Activated naive CD4-positive, alpha-beta T cell treated with anti-CD3 and anti-CD28 coated beads for 36 hours (primary cell): ENCODE results near the gene EEF1A2. TPM values are rescaled to one million over a fixed set of nuclear protein-coding genes. Genes with fewer than 3 reads are reported as not detected.

Experiments used
- CTCF ChIA-PET: fragments of 350-600 bp; sonication (Branson Sonifier 250); formaldehyde crosslinking; loops from one replicate; lab custom pipeline; 2021; ENCODE audit warnings: antibody characterized with exemption; lab: Charles Lee
- DNase-seq: peaks from one replicate; pipeline ENCODE4 v3.0.0-alpha.2; 2020
- H3K27ac Mint-ChIP-seq: one replicate; pipeline ENCODE4 v1.8.0; 2021; ENCODE audit warnings: mild to moderate bottlenecking, mixed read lengths
- H3K27me3 Mint-ChIP-seq: one replicate; pipeline ENCODE4 v1.8.0; 2021; ENCODE audit warnings: low read depth, mixed read lengths
- H3K36me3 Mint-ChIP-seq: one replicate; pipeline ENCODE4 v1.8.0; 2021; ENCODE audit warnings: low read depth, mixed read lengths
- H3K4me1 Mint-ChIP-seq: one replicate; pipeline ENCODE4 v1.8.0; 2021; ENCODE audit warnings: low read depth, mixed read lengths
- H3K4me3 Mint-ChIP-seq: one replicate; pipeline ENCODE4 v1.8.0; 2021; ENCODE audit warnings: mild to moderate bottlenecking, moderate library complexity, mixed read lengths
- H3K9me3 Mint-ChIP-seq: one replicate; pipeline ENCODE4 v1.8.0; 2021; ENCODE audit warnings: mixed read lengths
- intact Hi-C: fragments of 100-400 bp; cut with micrococcal nuclease; formaldehyde crosslinking; loops from one replicate; pipeline ENCODE4 v1.15.1; 2023
- total RNA-seq, 2 experiments: library from RNA; stranded (reverse); gene quantifications; one replicate each; pipeline ENCODE4 v1.2.3, GENCODE V29; 2021

The EEF1A2 gene
- under 1 TPM in 1 of 2 experiments, not detected in 1; 0.12 TPM for total RNA-seq

GRCh38 chr20:63498960-63499337 lies at the start of gene EEF1A2:
Gene EEF1A2, minus strand, starts transcription at chr20:63499083. Its CDS starts 1,320 bp downstream, at chr20:63497763.
- CTCF ChIA-PET: no interaction called here
- Mint-ChIP-seq H3K27me3 (peaks cover 18% of the 10 kb centered on the region), H3K9me3 (no peaks in the 10 kb centered on the region), H3K36me3 (no peaks in the 10 kb centered on the region), H3K27ac (no peak within 1 kb of the TSS), H3K4me1 (peaks cover 5% of the 10 kb centered on the region), H3K4me3 (no peak within 1 kb of the TSS)
- DNase-seq: no peak
- intact Hi-C loops: no loop called here

- intact Hi-C loops: no loop called here
- Mint-ChIP-seq H3K9me3 (no peaks in the 10 kb centered on the region), H3K4me1 (peaks cover 16% of the 10 kb centered on the region), H3K36me3 (no peaks in the 10 kb centered on the region), H3K27ac (no peak overlapping the region), H3K27me3 (no peaks in the 10 kb centered on the region), H3K4me3 (no peak overlapping the region)
- DNase-seq: no peak
- CTCF ChIA-PET: no interaction called here
Observed at GRCh38 chr20:63548542-63548941, 49.7 kb upstream of the EEF1A2 start.

- Mint-ChIP-seq H3K27ac (no peak within 1 kb of the TSS), H3K4me1 (peaks cover 13% of the 10 kb centered on the region), H3K4me3 (no peak within 1 kb of the TSS), H3K36me3 (no peaks in the 10 kb centered on the region), H3K27me3 (no peaks in the 10 kb centered on the region), H3K9me3 (no peaks in the 10 kb centered on the region)
- intact Hi-C loops: no loop called here
- no peak for DNase-seq
- CTCF ChIA-PET: no interaction called here
Observed at GRCh38 chr20:63547725-63548480, 49.0 kb upstream of the EEF1A2 start, which contains the start of gene SRMS. Gene SRMS, minus strand, starts transcription at chr20:63547749. Its CDS starts 286 bp downstream, at chr20:63547463.

- intact Hi-C loops: no loop called here
- H3K9me3 Mint-ChIP-seq: no peaks in the 10 kb centered on the region
Observed at GRCh38 chr20:63546956-63547724, 48.3 kb upstream of the EEF1A2 start.

GRCh38 chr20:63546256-63546955 lies 47.5 kb upstream of the EEF1A2 start:
- H3K9me3 Mint-ChIP-seq: no peaks in the 10 kb centered on the region
- no peak overlapping the region for H3K4me3 Mint-ChIP-seq
- no peak for DNase-seq
- no peaks in the 10 kb centered on the region for H3K36me3 Mint-ChIP-seq
- CTCF ChIA-PET: no interaction called here
- H3K4me1 Mint-ChIP-seq: peaks cover 8% of the 10 kb centered on the region
- intact Hi-C loops: no loop called here
- H3K27me3 Mint-ChIP-seq: no peaks in the 10 kb centered on the region
- no peak overlapping the region for H3K27ac Mint-ChIP-seq

More at GRCh38 chr20:63546956-63547724, 48.3 kb upstream of the EEF1A2 start:
- Mint-ChIP-seq H3K27ac (no peak overlapping the region), H3K4me3 (no peak overlapping the region), H3K4me1 (peaks cover 8% of the 10 kb centered on the region), H3K36me3 (no peaks in the 10 kb centered on the region), H3K27me3 (no peaks in the 10 kb centered on the region)
- DNase-seq: no peak
- CTCF ChIA-PET: no interaction called here

- Mint-ChIP-seq H3K4me1 (peaks cover 8% of the 10 kb centered on the region), H3K36me3 (no peaks in the 10 kb centered on the region), H3K27me3 (no peaks in the 10 kb centered on the region), H3K4me3 (no peak overlapping the region), H3K27ac (no peak overlapping the region), H3K9me3 (no peaks in the 10 kb centered on the region)
- CTCF ChIA-PET: no interaction called here
- intact Hi-C loops: no loop called here
- no peak for DNase-seq
Observed at GRCh38 chr20:63545814-63546213, 46.9 kb upstream of the EEF1A2 start.

GRCh38 chr20:63544958-63545516 lies 46.2 kb upstream of the EEF1A2 start:
- intact Hi-C loops: no loop called here
- H3K36me3 Mint-ChIP-seq: no peaks in the 10 kb centered on the region
- no peak overlapping the region for H3K4me3 Mint-ChIP-seq
- CTCF ChIA-PET: no interaction called here
- no peak overlapping the region for H3K27ac Mint-ChIP-seq
- H3K27me3 Mint-ChIP-seq: no peaks in the 10 kb centered on the region
- H3K4me1 Mint-ChIP-seq: peaks cover 8% of the 10 kb centered on the region
- no peaks in the 10 kb centered on the region for H3K9me3 Mint-ChIP-seq
- DNase-seq: no peak

- CTCF ChIA-PET: interaction anchor here (0.6 kb wide), 1 partner anchor 41 kb away, joined by 7 read pairs; no protein-coding TSS in a partner anchor
Observed at GRCh38 chr20:63544241-63544957, 45.5 kb upstream of the EEF1A2 start.

GRCh38 chr20:63543733-63544132 lies 44.9 kb upstream of the EEF1A2 start:
- Mint-ChIP-seq H3K4me3 (no peak overlapping the region), H3K36me3 (no peaks in the 10 kb centered on the region), H3K27me3 (no peaks in the 10 kb centered on the region), H3K4me1 (peaks cover 4% of the 10 kb centered on the region), H3K9me3 (no peaks in the 10 kb centered on the region), H3K27ac (no peak overlapping the region)
- CTCF ChIA-PET: interaction anchor here (0.6 kb wide), 1 partner anchor 40 kb away, joined by 7 read pairs; no protein-coding TSS in a partner anchor
- no peak for DNase-seq
- intact Hi-C loops: no loop called here

More at GRCh38 chr20:63544241-63544957, 45.5 kb upstream of the EEF1A2 start:
- no peaks in the 10 kb centered on the region for H3K27me3 Mint-ChIP-seq
- H3K27ac Mint-ChIP-seq: no peak overlapping the region
- no peaks in the 10 kb centered on the region for H3K36me3 Mint-ChIP-seq
- H3K4me3 Mint-ChIP-seq: no peak overlapping the region
- intact Hi-C loops: no loop called here
- peaks cover 6% of the 10 kb centered on the region for H3K4me1 Mint-ChIP-seq
- DNase-seq: no peak
- no peaks in the 10 kb centered on the region for H3K9me3 Mint-ChIP-seq

GRCh38 chr20:63543131-63543530 lies 44.2 kb upstream of the EEF1A2 start:
- peaks cover 5% of the 10 kb centered on the region for H3K4me1 Mint-ChIP-seq
- no peak overlapping the region for H3K27ac Mint-ChIP-seq
- no peaks in the 10 kb centered on the region for H3K9me3 Mint-ChIP-seq
- intact Hi-C loops: no loop called here
- CTCF ChIA-PET: interaction anchor here (0.6 kb wide), 1 partner anchor 223 kb away, joined by 3 read pairs; no protein-coding TSS in a partner anchor
- H3K36me3 Mint-ChIP-seq: no peaks in the 10 kb centered on the region
- no peak overlapping the region for H3K4me3 Mint-ChIP-seq
- DNase-seq: no peak
- no peaks in the 10 kb centered on the region for H3K27me3 Mint-ChIP-seq

- Mint-ChIP-seq H3K27ac (no peak overlapping the region), H3K4me1 (peaks cover 7% of the 10 kb centered on the region), H3K4me3 (no peak overlapping the region), H3K9me3 (no peaks in the 10 kb centered on the region), H3K36me3 (no peaks in the 10 kb centered on the region), H3K27me3 (no peaks in the 10 kb centered on the region)
- intact Hi-C loops: no loop called here
- DNase-seq: no peak
- CTCF ChIA-PET: interaction anchor here (0.6 kb wide), 1 partner anchor 224 kb away, joined by 3 read pairs; no protein-coding TSS in a partner anchor
Observed at GRCh38 chr20:63542696-63543095, 43.8 kb upstream of the EEF1A2 start.
